Pancreas (tissue), 10 donors: ENCODE measurements around the gene FAS. TPM values are rescaled to one million over a fixed set of nuclear protein-coding genes. Genes with fewer than 3 reads are reported as not detected.

Experiments
- ATAC-seq, 4 donors: fragments of 200-7000 bp; cut with Tn5 transposase; one replicate each; pipeline versions ENCODE4 v1.8.0 to v1.9.1; 2020; ENCODE audit warnings: mild to moderate bottlenecking in 4 of 4, moderate library complexity in 4 of 4
- DNase-seq, 6 donors: peaks; one replicate each; pipeline ENCODE4 v3.0.0-alpha.2; 2020
- FAIRE-seq: peaks from 2 replicates; lab custom pipeline; 2012; peaks lifted over from hg19 to GRCh38; lab: Jason Lieb, UNC
- H3K27ac ChIP-seq, 4 donors: fragments of 200-600 bp; sonication (generic); 1 replicate in 3 of 4; 2 replicates in 1 of 4; pipeline versions ENCODE4 v1.5.0 to v1.8.0; 2020
- H3K27me3 ChIP-seq, 4 donors: fragments of 200-600 bp; one replicate each; pipeline ENCODE4 v1.8.0; 2021
- H3K36me3 ChIP-seq, 3 donors: fragments of 200-600 bp; sonication (generic) in 1 of 3; one replicate each; pipeline versions ENCODE4 v1.5.0 to v1.8.0; 2020 to 2021
- H3K4me1 ChIP-seq, 3 donors: fragments of 200-600 bp; one replicate each; pipeline ENCODE4 v1.8.0; 2021
- H3K4me3 ChIP-seq, 4 donors: fragments of 200-600 bp; sonication (generic) in 2 of 4; one replicate each; pipeline versions ENCODE4 v1.5.0 to v1.8.0; 2020 to 2021
- H3K9me3 ChIP-seq, 4 donors: fragments of 200-600 bp; one replicate each; pipeline ENCODE4 v1.8.0; 2021
- CTCF ChIP-seq, 4 donors: fragments of 200-600 bp; sonication (generic) in 3 of 4; IDR thresholded peaks; one replicate each; pipeline versions ENCODE4 v1.5.0 to v1.8.0; 2021; ENCODE audit warnings: antibody characterized with exemption in 4 of 4
- WGBS, 2 donors: extraction: QIAGEN DNeasy Blood & Tissue Kit; methylation state at CpG; one replicate each; pipeline ENCODE4 v1.1.7; 2013; 5-methylcytosine and 5-hydroxymethylcytosine counted together
- intact Hi-C, 3 donors: fragments of 100-400 bp; cut with DNase I; formaldehyde crosslinking; loops; one replicate each; pipeline versions ENCODE4 v1.11.1 to v1.14.2; 2022
- polyA plus RNA-seq, 2 donors: library from polyadenylated mRNA; stranded (reverse); fragments of 200-250 nt; gene quantifications; one replicate each; pipeline ENCODE4 v1.2.3, GENCODE V29; 2013
- total RNA-seq, 6 donors: library from RNA; stranded (reverse); fragmentation: NEBNext Ultra II Directional in 4 of 6; extraction: Animal tissue kit (Norgen Biotek cat#: 25700) in 4 of 6; gene quantifications; one replicate each; pipeline versions ENCODE4 v1.2.1 to v1.2.4, GENCODE V29; 2021 to 2023
- donor health status: healthy with polysubstance abuse.
- donor health status: DM: no; HTN: no; CAD: no; lungs with moderate emphysema.
- donor health status: DM: no; HTN: no; CAD: no.
- donor health status: control.
- donor health status: control.
- donor health status: Bipolar disorder and iron deficiency.
- donor health status: DM: yes; HTN: yes; CAD: no.
- donor health status: DM: no; HTN: no; CAD: no.
- donor health status: DM: no; HTN: no; CAD: no.
- donor health status: DM: yes; HTN: yes; CAD: no.

FAS gene
- total and polyA plus RNA-seq, 8 donors: 1.4 to 10.3 (median 3.2) TPM

GRCh38 chr10:88974446-88975376 is 15.9 kb upstream of the FAS start:
- DNase-seq (no peak), ATAC-seq (peak; percentile 84 to 90 (median 87)), FAIRE-seq (peak; percentile 70)
- no peak for TF ChIP-seq CTCF (IDR thresholded peaks at IDR 0.05)
- Histone ChIP-seq H3K27ac (peak overlapping the region in 2 of 4 donors; percentile 71 to 75), H3K4me1 (peaks cover 5 to 13% (median 10%) of the 10 kb centered on the region in 3 donors), H3K27me3 (no peaks in the 10 kb centered on the region), H3K36me3 (no peaks in the 10 kb centered on the region), H3K4me3 (peak overlapping the region in 2 of 4 donors; percentile 25 to 31), H3K9me3 (no peaks in the 10 kb centered on the region)
- intact Hi-C loops: no loop called here
- WGBS, 2 donors: 6 to 8% methylated on average over 7 of the region's 7 CpGs

- Histone ChIP-seq H3K4me1 (peaks cover 5 to 13% (median 10%) of the 10 kb centered on the region in 3 donors), H3K4me3 (peak overlapping the region in 2 of 4 donors; percentile 25 to 31), H3K9me3 (no peaks in the 10 kb centered on the region), H3K36me3 (no peaks in the 10 kb centered on the region), H3K27me3 (no peaks in the 10 kb centered on the region), H3K27ac (peak overlapping the region in 2 of 4 donors; percentile 71 to 75)
- 45 to 46% methylated on average over 3 of the region's 3 CpGs for WGBS, 2 donors
- no peak for DNase-seq
- no peak for FAIRE-seq
- intact Hi-C loops: no loop called here
- TF ChIP-seq CTCF (IDR thresholded peaks at IDR 0.05): no peak
- peak; percentile 7 to 44 (median 28) for ATAC-seq
These were observed 15.2 kb upstream of the FAS start for GRCh38 chr10:88975377-88975720.

GRCh38 chr10:88978463-88978862 is 12.1 kb upstream of the FAS start:
- ATAC-seq: no peak
- Histone ChIP-seq H3K27ac (no peak overlapping the region), H3K4me1 (peaks cover 5 to 13% (median 13%) of the 10 kb centered on the region in 3 donors), H3K4me3 (no peak overlapping the region), H3K9me3 (no peaks in the 10 kb centered on the region), H3K36me3 (no peaks in the 10 kb centered on the region), H3K27me3 (no peaks in the 10 kb centered on the region)
- FAIRE-seq: no peak
- no peak for DNase-seq
- 92 to 96% methylated on average over 2 of the region's 2 CpGs for WGBS, 2 donors
- no peak for TF ChIP-seq CTCF (IDR thresholded peaks at IDR 0.05)
- intact Hi-C loops: no loop called here

- no peaks in the 10 kb centered on the region for H3K27me3 ChIP-seq
- peak; percentile 17 for FAIRE-seq
- intact Hi-C loops: no loop called here
- ATAC-seq: peak in 1 of 4 donors; percentile 26
- no peak overlapping the region for H3K27ac ChIP-seq
- no peaks in the 10 kb centered on the region for H3K36me3 ChIP-seq
- no peak for DNase-seq
- no peaks in the 10 kb centered on the region for H3K9me3 ChIP-seq
- no peak for TF ChIP-seq CTCF (IDR thresholded peaks at IDR 0.05)
- H3K4me3 ChIP-seq: no peak overlapping the region
- H3K4me1 ChIP-seq: peaks cover 5 to 11% (median 11%) of the 10 kb centered on the region in 3 donors
- WGBS, 2 donors: 65 to 68% methylated on average over 5 of the region's 5 CpGs
These were observed 11.4 kb upstream of the FAS start for GRCh38 chr10:88979153-88979562.

GRCh38 chr10:88979603-88980002 is 11.0 kb upstream of the FAS start:
- FAIRE-seq (no peak), DNase-seq (no peak), ATAC-seq (no peak)
- Histone ChIP-seq H3K27me3 (no peaks in the 10 kb centered on the region), H3K9me3 (no peaks in the 10 kb centered on the region), H3K27ac (no peak overlapping the region), H3K4me3 (no peak overlapping the region), H3K4me1 (peaks cover 5 to 7% (median 6%) of the 10 kb centered on the region in 3 donors), H3K36me3 (no peaks in the 10 kb centered on the region)
- no peak for TF ChIP-seq CTCF (IDR thresholded peaks at IDR 0.05)
- intact Hi-C loops: no loop called here
- WGBS, 2 donors: 79% methylated on average over 4 of the region's 4 CpGs
